NCI-H2171 treated with DMSO at 0.1 percent for 48 hours (cell line): ENCODE data around the gene IVL.

Experiments used
- DNase-seq: peaks from one replicate; lab custom pipeline; 2025; lab: John Stamatoyannopoulos, UW

The IVL gene

GRCh38 chr1:152886758-152887409 lies 21.5 kb upstream of the IVL start:
- DNase-seq = peak; percentile 82

- DNase-seq = no peak
Observed at GRCh38 chr1:152888126-152888525, 20.2 kb upstream of the IVL start.

- no peak for DNase-seq
Observed at GRCh38 chr1:152899027-152899426, 9.3 kb upstream of the IVL start.

- DNase-seq = no peak
Observed at GRCh38 chr1:152899883-152900282, 8.5 kb upstream of the IVL start.

- no peak for DNase-seq
Observed at GRCh38 chr1:152901631-152902030, 6.7 kb upstream of the IVL start.

GRCh38 chr1:152902636-152903035 lies 5.7 kb upstream of the IVL start:
- peak; percentile 2 for DNase-seq

- DNase-seq = no peak
Observed at GRCh38 chr1:152904688-152905440, 3.5 kb upstream of the IVL start.

- no peak for DNase-seq
Observed at GRCh38 chr1:152906023-152906565, 2.3 kb upstream of the IVL start.

- no peak for DNase-seq
Observed at GRCh38 chr1:152909206-152909605, 860 bp downstream of the IVL start.

GRCh38 chr1:152912471-152912870 lies 4.1 kb downstream of the IVL start:
- DNase-seq = no peak

- DNase-seq = no peak
Observed at GRCh38 chr1:152912900-152913299, 4.6 kb downstream of the IVL start.

- peak; percentile 26 for DNase-seq
Observed at GRCh38 chr1:152917794-152918193, 9.4 kb downstream of the IVL start.

- DNase-seq = no peak
Observed at GRCh38 chr1:152919071-152919470, 10.7 kb downstream of the IVL start.

GRCh38 chr1:152924191-152924590 lies 15.8 kb downstream of the IVL start:
- DNase-seq = no peak

- no peak for DNase-seq
Observed at GRCh38 chr1:152926091-152926490, 17.7 kb downstream of the IVL start.

- DNase-seq = no peak
Observed at GRCh38 chr1:152928671-152929070, 20.3 kb downstream of the IVL start.

- no peak for DNase-seq
Observed at GRCh38 chr1:152932170-152932811, 23.9 kb downstream of the IVL start.

- DNase-seq = no peak
Observed at GRCh38 chr1:152933196-152933595, 24.9 kb downstream of the IVL start.

- no peak for DNase-seq
Observed at GRCh38 chr1:152940614-152941013, 32.3 kb downstream of the IVL start.

GRCh38 chr1:152941037-152941711 lies 32.8 kb downstream of the IVL start:
- DNase-seq = no peak

GRCh38 chr1:152942161-152942560 lies 33.8 kb downstream of the IVL start:
- DNase-seq = no peak

GRCh38 chr1:152946248-152946647 lies 37.9 kb downstream of the IVL start:
- DNase-seq = no peak
